Endothelial cell of umbilical vein (primary cell): ENCODE measurements around the gene PPOX. TPM values are rescaled to one million over a fixed set of nuclear protein-coding genes. Genes with fewer than 3 reads are reported as not detected.

ENCODE experiments used
- BruUV-seq: library from RNA; stranded (reverse); fragments of 400-500 nt; replicated peaks from 2 replicates; lab custom pipeline; 2021; lab: Mats Ljungman, UMichigan
- CTCF ChIA-PET: fragments of 300-600, 350-600 bp; sonication (Branson Sonifier 250); formaldehyde crosslinking; loops from one replicate; lab custom pipeline; 2021; ENCODE audit warnings: antibody characterized with exemption, inconsistent platforms; lab: Charles Lee
- POLR2A ChIA-PET: fragments of 300-600, 350-600 bp; sonication (Branson Sonifier 250); formaldehyde crosslinking; loops from one replicate; lab custom pipeline; 2021; ENCODE audit warnings: antibody characterized with exemption, inconsistent platforms; lab: Charles Lee
- DNase-seq: peaks from one replicate; pipeline ENCODE4 v3.0.0-alpha.2; 2011; ENCODE audit warnings: low read depth, low spot score
- FAIRE-seq: peaks from 2 replicates; lab custom pipeline; 2011; peaks lifted over from hg19 to GRCh38; lab: Jason Lieb, UNC
- H2AFZ ChIP-seq: 2 replicates; pipeline ENCODE4 v1.6.0; 2012; ENCODE audit warnings: low read depth, low read length, control low read depth, inconsistent platforms
- H3K27ac ChIP-seq: 2 replicates; pipeline ENCODE4 v1.5.1; 2011; ENCODE audit warnings: low read depth, mild to moderate bottlenecking, control low read depth, low read length, moderate library complexity; ENCODE audit not compliant: insufficient read depth
- H3K27me3 ChIP-seq, 2 experiments: 2 replicates each; pipeline versions ENCODE4 v1.6.0 to v1.6.1; 2011; ENCODE audit warnings: low read length in 2 of 2, mixed read lengths in 1 of 2; ENCODE audit not compliant: control insufficient read depth in 2 of 2, insufficient read depth in 2 of 2
- H3K36me3 ChIP-seq, 2 experiments: 2 replicates in 1 of 2; 3 replicates in 1 of 2; pipeline ENCODE4 v1.5.1; 2011; ENCODE audit warnings: low read length in 2 of 2, mild to moderate bottlenecking in 1 of 2, moderate library complexity in 1 of 2; ENCODE audit not compliant: control insufficient read depth in 2 of 2, insufficient read depth in 2 of 2; ENCODE audit errors: extremely low read depth in 1 of 2
- H3K4me1 ChIP-seq: 3 replicates; pipeline ENCODE4 v1.5.1; 2011; ENCODE audit warnings: mild to moderate bottlenecking, low read length; ENCODE audit not compliant: control insufficient read depth, insufficient read depth; ENCODE audit errors: extremely low read depth
- H3K4me2 ChIP-seq: 2 replicates; pipeline ENCODE4 v1.6.1; 2011; ENCODE audit warnings: low read length, control low read depth, mixed read lengths; ENCODE audit not compliant: insufficient read depth
- H3K4me3 ChIP-seq, 3 experiments: fragments of 200-600 bp in 1 of 3; sonication (generic), shearing (Covaris generic) in 1 of 3; replicated peaks in 1 of 3; 2 replicates each; pipeline ENCODE4 v1.5.1; 2011 to 2016; ENCODE audit warnings: control low read depth in 3 of 3, low read length in 3 of 3, mild to moderate bottlenecking in 2 of 3, inconsistent platforms in 1 of 3, low read depth in 1 of 3, moderate library complexity in 1 of 3; ENCODE audit not compliant: insufficient read depth in 1 of 3
- H3K79me2 ChIP-seq: 2 replicates; pipeline ENCODE4 v1.6.0; 2012; ENCODE audit warnings: low read length, inconsistent platforms; ENCODE audit not compliant: control insufficient read depth, insufficient read depth
- H3K9ac ChIP-seq: replicated peaks from 2 replicates; pipeline ENCODE3; 2011; ENCODE audit warnings: low read length, control low read depth; ENCODE audit not compliant: insufficient read depth; ENCODE audit errors: extremely low read depth
- H3K9me1 ChIP-seq: replicated peaks from 3 replicates; pipeline ENCODE4 v1.6.0; 2011; ENCODE audit warnings: mild to moderate bottlenecking, low read length; ENCODE audit not compliant: control insufficient read depth, insufficient read depth; ENCODE audit errors: extremely low read depth
- H3K9me3 ChIP-seq: replicated peaks from 2 replicates; pipeline ENCODE4 v1.5.1; 2012; ENCODE audit warnings: low read length, inconsistent platforms; ENCODE audit not compliant: control insufficient read depth, insufficient read depth
- H4K20me1 ChIP-seq: replicated peaks from 2 replicates; pipeline ENCODE3; 2011; ENCODE audit warnings: mild to moderate bottlenecking, low read length; ENCODE audit not compliant: control insufficient read depth, insufficient read depth; ENCODE audit errors: extremely low read depth
- FOS ChIP-seq: IDR thresholded peaks from 2 replicates; pipeline ENCODE4 v1.6.1; 2011; ENCODE audit warnings: mild to moderate bottlenecking, low read length, moderate library complexity, borderline replicate concordance; ENCODE audit not compliant: insufficient read depth
- GATA2 ChIP-seq: IDR thresholded peaks from 2 replicates; pipeline ENCODE4 v1.7.0; 2011; ENCODE audit warnings: low read depth, mild to moderate bottlenecking, moderate library complexity, mixed read lengths, low read length; ENCODE audit not compliant: insufficient read length, insufficient read depth
- MYC ChIP-seq: IDR thresholded peaks from one replicate; pipeline ENCODE4 v1.6.1; 2011; ENCODE audit warnings: mild to moderate bottlenecking, low read depth, low read length
- POLR2AphosphoS5 ChIP-seq: IDR thresholded peaks from 2 replicates; pipeline ENCODE4 v1.6.1; 2012; ENCODE audit warnings: low read depth, mild to moderate bottlenecking, control low read depth, low read length, moderate library complexity; ENCODE audit not compliant: insufficient read depth
- dilution Hi-C: fragments of 300-500 bp; cut with MboI; formaldehyde crosslinking; loops from one replicate; pipeline ENCODE4 v1.15.0; 2019; ENCODE audit warnings: low sequenced_read_pairs; ENCODE audit not compliant: extremely low pct_ligation_motif_present
- intact Hi-C: fragments of 100-400 bp; cut with micrococcal nuclease; formaldehyde crosslinking; loops from one replicate; pipeline ENCODE4 v1.10.0; 2022
- polyA plus RNA-seq, 4 experiments: library from polyadenylated mRNA; depleted of rRNA in 3 of 4; stranded (reverse) in 3 of 4; unstranded in 1 of 4; fragments of >200 nt; gene quantifications; 2 replicates each; pipeline versions ENCODE4 v1.2.1 to v1.2.3, GENCODE V29; 2011 to 2012; ENCODE audit warnings: missing spikeins in 1 of 4
- total RNA-seq: library from RNA; stranded (reverse); gene quantifications from 2 replicates; pipeline ENCODE4 v1.2.3, GENCODE V29; 2021

The PPOX gene
- total and polyA plus RNA-seq, 2 donors (not counting 3 experiments of a cell fraction or from before 2014, with no cell fraction given), result 26.4 to 28.5 TPM

- FAIRE-seq, result peak; percentile 12
- ChIA-PET CTCF (interaction anchor here (1.0 to 2.5 kb wide), 4 partner anchors 12 to 204 kb away, joined by 3 to 10 read pairs (median 6); partner anchors contain the start of genes NDUFS2, PPOX and TOMM40L), POLR2A (no interaction called here)
- Histone ChIP-seq H3K27me3 (no peaks in the 10 kb centered on the region), H2AFZ (peak overlapping the region; percentile 54), H3K27ac (peak overlapping the region; percentile 14), H3K36me3 (peaks cover 0 to 6% of the 10 kb centered on the region in 2 experiments), H4K20me1 (no peaks in the 10 kb centered on the region), H3K79me2 (peaks cover 8% of the 10 kb centered on the region), H3K4me3 (no peak overlapping the region), H3K4me2 (peak overlapping the region; percentile 46), H3K9me3 (no peaks in the 10 kb centered on the region), H3K9ac (peak overlapping the region; percentile 71), H3K4me1 (peaks cover 11% of the 10 kb centered on the region), H3K9me1 (no peaks in the 10 kb centered on the region)
- intact Hi-C loops, result loop anchor here (1.0 kb wide), 1 partner anchor 12 kb away; the partner anchor contains the start of gene PPOX
- TF ChIP-seq GATA2 (no peak), MYC (no peak)
- BruUV-seq, result no TSS peak
- DNase-seq, result no peak
- dilution Hi-C loops, result no loop called here
Measured at GRCh38 chr1:161177936-161178244, 11.7 kb downstream of the PPOX start.

- H2AFZ ChIP-seq, result no peak overlapping the region
- DNase-seq (no peak), FAIRE-seq (no peak)
- H3K4me2 ChIP-seq, result no peak overlapping the region
- H3K4me1 ChIP-seq, result peaks cover 18% of the 10 kb centered on the region
- TF ChIP-seq MYC (no peak), FOS (no peak), GATA2 (no peak), POLR2AphosphoS5 (no peak)
- peaks cover 8% of the 10 kb centered on the region for H3K79me2 ChIP-seq
- intact Hi-C loops, result no loop called here
- CTCF ChIA-PET, result interaction anchor here (1.6 to 2.7 kb wide), 3 partner anchors 14 to 203 kb away, joined by 3 to 10 read pairs (median 6); partner anchors contain the start of gene PPOX
- no TSS peak for BruUV-seq
- POLR2A ChIA-PET, result interaction anchor here (0.7 kb wide), 1 partner anchor 13 kb away, joined by 5 read pairs; the partner anchor contains the start of gene PPOX
- dilution Hi-C loops, result no loop called here
- no peaks in the 10 kb centered on the region for H3K27me3 ChIP-seq
- H3K9me3 ChIP-seq, result no peaks in the 10 kb centered on the region
- H3K36me3 ChIP-seq, result no peaks in the 10 kb centered on the region
- no peak overlapping the region for H3K27ac ChIP-seq
- no peaks in the 10 kb centered on the region for H4K20me1 ChIP-seq
- no peaks in the 10 kb centered on the region for H3K9me1 ChIP-seq
- no peak overlapping the region for H3K9ac ChIP-seq
- no peak overlapping the region for H3K4me3 ChIP-seq
Measured at GRCh38 chr1:161179698-161180097, 13.5 kb downstream of the PPOX start.
